DMS79 treated with DMSO at 0.1 percent for 48 hours (cell line): ENCODE results near the gene PNKP.

ENCODE experiments used
- DNase-seq: peaks from one replicate; lab custom pipeline; 2025; lab: John Stamatoyannopoulos, UW

PNKP gene

DNA sequence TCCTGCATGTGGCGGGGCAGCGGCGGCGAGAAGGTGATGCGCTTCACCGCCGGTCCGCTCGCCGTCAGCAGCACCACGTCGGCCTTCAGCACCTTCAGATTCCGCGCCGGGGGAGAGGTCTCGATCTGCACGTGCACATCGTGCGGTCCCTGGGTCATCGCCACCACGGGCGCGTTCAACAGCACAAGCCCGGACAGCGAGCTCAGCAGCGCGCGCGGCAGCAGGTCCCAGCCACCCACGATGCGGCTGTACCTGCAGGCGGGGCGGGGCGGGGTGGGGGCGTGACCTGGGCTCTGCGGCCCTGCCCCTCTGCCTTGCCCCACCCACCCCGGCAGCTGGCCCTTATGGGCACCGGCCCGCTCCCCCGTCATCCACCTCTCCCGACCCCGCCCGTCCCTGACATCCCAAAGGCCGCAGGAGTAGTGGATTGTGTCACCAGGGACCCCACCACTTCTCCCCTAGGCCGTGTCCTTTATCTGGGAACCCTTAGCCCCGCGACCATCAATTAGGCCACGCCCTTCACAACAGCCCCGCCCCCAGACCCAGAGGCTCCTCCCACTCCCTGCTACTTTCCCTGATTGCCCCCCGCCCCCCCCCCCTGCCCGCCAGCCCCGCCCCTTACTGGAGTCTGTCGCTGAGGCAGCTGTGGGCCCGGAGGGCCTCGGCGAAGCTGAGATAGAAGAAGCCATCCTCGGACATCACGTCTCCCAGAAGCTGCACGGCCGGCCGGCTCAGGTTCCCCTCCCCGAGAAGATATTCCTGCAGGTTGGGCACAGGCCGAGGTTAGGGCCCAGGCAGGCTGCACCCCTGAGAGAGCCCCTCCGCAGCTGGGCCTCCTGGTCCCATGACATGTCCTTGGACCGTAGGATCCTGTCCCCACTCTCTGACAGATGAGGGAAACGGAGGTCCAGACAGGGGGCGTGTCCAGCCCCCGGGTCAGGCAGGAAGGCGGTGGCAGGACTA is 23.3 kb upstream of the PNKP start:
- DNase-seq: no peak

DNA sequence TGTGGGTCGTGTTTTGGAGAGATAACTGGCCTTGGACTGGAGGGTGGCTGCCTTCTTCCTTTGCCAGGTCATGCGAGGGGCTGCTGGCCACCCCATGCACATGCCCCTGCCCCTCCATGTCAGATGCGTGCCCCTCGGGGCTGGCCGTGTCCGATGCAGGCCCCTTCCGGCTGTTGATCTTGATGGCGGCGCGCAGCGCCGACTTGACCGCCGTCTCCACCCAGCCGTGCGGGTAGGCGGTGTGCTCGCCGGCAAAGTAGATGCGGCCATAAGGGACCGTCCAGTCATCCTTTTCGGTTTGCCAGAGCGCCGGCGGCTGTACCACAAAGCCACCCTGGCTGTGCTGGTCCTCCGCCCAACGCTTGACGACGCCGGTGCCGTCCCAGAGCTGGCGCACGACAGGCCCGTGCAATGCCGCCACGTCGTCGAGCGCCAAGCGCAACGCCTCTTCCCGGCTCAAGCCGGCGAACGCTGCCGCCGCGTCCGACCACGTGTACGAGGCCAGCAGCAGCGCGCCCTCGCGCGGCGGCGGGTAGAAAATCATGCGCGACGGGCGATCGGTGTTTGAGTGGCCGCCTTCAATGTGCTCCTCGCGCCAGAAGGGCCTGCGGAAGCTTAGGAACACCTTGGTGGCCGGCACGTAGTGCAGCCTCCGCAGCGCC is 22.4 kb upstream of the PNKP start:
- no peak for DNase-seq

DNA sequence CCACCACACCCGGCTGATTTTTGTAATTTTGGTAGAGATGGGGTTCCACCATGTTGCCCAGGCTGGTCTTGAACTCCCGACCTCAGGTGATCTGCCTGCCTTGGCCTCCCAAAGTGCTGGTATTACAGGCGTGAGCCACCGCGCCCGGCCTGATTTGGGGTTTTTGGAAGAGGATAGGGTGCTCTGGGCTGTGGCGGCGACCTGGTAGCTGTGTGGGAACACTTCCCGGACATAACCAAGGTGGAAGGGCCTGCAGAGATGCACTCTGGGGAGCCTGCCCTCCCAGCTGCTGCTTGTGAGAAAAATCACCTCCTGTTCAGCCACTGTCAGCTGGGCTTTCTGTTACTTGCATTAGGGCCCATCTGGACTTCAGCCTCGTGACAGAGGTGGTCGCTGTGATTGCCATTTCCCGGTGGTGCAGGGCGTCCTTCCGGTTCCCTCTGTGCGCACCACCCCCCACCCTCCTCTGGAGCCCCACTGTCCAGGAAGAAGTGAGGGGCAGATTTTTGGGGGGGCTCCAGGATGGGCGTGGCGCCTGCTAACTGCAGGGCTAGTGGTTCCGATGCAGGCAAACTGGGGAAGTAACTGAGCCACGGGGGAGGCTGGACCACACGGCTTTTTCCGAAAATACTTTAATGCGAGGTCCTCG is 21.8 kb upstream of the PNKP start:
- DNase-seq: no peak

DNA sequence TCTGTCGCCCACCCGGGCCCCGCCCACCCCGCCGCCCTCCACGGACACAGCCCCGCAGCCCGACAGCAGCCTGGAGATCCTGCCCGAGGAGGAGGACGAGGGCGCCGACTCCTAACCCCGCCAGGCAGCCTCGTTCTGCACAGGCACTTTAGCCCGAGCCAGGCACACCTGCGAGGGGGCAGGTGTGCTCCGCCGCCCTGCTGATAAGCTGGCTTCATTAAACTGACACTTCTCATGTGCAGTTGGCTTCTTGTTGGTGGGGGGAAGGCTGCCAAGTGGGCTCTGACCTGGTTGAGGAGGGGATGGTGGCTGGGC is 21.1 kb upstream of the PNKP start:
- DNase-seq: peak; percentile 82

DNA sequence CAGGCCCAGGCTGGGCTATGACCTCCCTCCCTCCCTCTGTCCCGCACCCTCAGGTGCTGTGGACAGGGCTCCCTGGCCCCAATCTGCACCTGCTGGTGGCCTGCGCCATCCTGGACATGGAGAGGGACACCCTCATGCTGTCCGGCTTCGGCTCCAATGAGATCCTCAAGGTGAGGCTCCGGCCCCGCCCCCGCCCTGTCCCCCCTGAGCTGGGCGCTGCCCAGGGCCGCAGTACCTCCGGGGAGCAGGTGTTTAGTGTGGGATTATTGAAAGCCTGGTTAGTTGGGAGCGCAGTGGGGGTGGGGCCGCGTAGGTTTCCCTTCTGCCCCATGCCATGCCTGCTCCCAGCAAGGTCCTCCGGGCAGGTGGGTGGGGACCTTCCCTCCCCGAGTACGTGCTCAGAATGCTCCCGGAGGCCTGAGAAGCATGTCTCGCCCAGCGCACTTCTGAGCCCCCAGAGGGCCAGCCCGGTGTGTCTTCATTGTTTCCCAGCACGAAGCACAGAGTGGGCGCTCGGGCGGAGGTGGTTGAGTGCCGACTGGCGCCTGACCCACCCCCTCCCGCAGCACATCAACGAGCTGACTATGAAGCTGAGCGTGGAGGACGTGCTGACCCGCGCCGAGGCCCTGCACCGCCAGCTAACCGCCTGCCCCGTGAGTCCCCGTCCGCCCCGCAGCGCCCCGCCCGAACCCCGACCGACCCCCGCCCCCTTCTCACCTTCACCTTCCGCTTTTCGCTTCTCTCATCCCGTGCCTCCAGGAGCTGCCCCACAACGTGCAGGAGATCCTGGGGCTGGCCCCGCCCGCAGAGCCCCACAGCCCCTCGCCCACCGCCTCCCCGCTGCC is 20.5 kb upstream of the PNKP start:
- DNase-seq: peak; percentile 33

DNA sequence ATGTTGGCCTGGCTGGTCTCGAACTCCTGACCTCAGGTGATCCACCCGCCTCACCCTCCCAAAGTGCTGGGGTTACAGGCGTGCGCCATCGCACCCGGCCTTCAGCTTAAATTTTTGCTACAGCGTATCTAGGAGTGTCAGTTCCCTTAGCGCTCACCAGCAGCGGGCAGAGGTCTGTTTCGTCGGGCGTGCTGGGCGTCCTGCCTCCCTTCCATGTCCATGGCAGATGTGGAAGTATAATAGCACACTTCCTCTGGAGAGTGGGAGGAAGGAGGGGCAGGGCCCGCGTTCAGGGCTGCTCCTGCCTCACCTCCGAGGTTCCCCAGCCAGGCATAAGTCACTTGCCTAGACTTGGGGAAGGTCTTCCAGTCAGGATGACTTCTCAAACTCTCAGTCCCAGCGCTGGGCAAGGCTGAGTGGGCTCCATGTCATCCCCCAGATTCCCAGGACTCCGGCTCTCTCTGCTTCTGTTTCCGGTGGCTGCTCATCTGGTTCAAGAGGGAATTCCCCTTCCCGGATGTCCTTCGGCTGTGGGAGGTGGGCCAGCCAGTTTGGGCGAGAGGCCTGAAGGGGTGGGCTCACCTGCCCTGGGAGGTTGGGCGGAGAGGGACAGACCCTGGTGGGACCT is 19.8 kb upstream of the PNKP start:
- no peak for DNase-seq

DNA sequence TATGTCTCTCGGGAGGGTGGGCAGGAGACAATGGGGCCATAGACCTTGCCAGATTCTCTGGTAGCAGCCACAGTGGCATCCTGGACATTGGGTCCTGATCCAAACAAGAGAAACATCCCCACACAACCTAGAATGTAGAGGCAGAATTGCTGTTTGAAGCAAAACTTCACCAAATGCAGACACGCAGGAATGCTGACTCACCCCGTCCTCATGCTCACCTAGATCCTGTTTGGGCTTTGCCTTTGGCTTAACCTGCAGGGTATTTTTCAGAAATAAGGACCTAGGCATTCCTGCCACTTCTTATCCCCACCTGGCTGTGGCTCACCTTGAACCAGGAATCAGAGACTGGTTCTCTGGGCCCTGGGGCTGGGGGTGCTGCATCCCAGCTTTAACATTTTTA is 17.4 kb upstream of the PNKP start:
- DNase-seq: no peak

DNA sequence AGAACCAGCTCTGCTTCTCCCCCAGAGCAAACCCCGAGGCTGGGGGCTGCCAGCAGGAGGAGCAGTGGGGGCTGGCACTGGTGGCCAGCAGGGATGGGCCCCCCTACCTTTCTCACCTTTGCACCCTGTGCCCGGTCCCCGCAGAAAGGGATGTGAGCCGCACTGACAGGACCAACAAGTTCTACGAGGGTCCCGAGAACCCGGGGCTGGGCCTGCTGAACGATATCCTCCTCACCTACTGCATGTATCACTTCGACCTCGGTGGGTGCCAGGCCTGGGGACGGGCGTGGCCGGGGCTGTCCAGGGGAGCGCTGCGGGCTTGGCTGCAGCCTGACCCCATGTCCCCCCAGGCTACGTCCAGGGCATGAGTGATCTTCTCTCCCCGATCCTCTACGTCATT is 16.7 kb upstream of the PNKP start:
- no peak for DNase-seq

DNA sequence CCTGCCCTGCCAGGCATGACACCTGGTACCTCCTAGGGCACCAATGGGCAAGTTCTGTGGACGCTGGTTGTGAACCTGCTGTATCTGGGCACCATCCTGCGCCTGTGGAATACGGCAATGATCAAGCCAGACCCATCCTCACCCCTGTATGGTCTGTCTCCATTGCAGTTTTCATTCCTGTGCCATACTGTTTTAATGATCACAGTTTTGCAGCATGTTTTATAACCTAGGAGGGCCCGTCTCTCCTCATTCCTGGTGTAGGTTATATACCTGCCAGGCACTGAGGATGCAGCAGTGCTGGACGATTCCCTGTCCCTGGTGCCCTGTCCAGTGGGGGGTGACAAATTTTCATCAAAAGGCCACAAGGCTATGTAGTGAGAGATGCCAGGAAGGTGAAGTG is 15.7 kb upstream of the PNKP start:
- DNase-seq: no peak

DNA sequence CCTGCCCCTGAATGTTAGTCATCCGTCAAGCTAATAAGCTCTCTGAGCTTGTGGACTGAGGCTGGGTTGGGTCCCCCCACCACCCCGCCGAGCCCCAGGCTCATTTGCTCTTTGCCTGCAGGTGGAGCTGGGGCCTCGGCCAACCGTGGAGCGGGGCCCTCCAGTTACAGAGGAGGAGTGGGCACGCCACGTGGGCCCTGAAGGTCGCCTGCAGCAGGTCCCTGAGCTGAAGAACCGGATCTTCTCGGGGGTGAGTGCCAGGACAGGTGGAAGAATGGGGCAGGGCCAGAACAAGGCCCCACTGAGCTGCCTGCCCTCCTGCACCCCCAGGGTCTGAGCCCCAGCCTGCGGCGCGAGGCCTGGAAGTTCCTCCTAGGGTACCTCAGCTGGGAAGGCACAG is 15.3 kb upstream of the PNKP start:
- DNase-seq: no peak

DNA sequence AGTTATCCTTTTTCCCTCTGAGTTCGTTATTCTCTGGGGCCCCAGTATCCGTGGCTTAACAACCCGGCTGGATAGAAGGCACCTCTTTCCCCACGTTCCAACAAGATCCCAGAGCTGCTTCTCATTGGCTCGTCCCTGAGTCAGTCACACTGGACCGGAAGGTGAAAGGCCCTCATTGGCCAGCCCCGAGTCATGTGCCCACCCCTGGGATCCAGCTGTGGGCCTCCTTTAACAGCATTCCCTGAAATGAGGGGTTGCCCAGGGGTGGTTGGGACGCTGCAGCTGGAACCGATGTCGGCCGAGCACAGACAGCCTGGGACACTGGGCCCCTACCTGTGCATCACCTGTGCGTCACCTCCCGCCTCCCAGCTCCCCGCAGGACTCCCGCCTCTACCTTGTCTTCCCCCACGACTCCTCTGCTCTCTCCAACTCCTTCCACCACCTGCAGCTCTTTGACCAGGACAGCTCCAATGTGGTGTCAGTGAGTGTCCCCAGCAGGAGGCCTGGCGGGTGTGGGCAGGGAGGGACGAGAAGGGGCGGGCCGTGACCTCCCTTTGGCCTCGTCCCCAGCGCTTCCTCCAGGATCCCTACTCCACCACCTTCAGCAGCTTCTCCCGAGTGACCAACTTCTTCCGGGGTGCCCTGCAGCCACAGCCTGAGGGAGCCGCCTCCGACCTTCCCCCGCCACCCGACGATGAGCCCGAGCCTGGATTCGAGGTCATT is 14.5 kb upstream of the PNKP start:
- no peak for DNase-seq

DNA sequence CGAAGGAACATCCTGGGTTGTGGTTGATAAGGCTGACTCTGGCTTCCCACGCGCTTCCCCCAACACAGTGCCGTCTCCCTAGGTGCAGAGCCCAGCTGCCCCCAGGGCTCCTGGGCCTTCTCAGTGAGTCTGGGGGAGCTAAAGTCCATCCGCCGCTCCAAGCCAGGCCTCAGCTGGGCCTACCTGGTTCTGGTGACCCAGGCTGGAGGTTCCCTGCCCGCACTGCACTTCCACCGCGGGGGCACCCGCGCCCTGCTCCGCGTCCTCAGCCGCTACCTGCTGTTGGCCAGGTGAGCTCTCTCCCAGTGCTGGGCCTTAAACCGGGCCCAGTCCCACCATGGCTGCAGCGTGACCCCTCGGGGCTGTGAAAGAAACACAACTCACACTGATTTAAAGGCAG is 13.8 kb upstream of the PNKP start:
- no peak for DNase-seq

DNA sequence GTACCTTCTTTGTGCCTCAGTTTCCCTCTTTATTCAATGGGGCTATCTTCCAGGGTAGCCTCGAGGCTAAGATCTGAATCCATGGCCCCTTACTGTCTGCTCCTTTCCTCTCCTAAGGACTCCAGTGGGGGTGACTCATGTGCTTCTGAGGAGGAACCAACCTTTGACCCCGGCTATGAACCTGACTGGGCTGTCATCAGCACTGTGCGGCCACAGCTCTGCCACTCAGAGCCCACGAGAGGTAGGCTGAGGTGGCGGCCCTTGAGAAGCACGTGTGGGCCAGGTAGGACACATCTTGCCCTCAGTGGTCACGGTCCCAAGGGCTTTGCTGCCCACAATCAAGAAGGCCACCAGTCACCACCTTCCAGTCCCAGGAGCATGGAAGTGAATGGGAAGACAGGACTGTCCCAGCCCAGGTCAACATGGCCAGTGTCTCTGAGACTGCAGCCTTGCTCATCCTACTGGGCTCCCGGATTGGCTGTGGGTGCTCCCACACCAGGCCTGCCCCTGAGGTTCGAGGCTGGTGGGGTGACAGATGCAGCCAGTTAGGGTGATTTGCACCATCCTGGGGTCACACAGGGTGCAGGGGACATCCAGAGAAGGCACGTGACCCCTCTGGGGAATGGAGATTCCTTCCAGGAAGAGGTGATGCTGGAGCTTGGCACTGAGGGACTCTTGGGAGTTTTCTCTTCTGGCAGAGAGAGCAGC is 12.9 kb upstream of the PNKP start:
- DNase-seq: no peak

DNA sequence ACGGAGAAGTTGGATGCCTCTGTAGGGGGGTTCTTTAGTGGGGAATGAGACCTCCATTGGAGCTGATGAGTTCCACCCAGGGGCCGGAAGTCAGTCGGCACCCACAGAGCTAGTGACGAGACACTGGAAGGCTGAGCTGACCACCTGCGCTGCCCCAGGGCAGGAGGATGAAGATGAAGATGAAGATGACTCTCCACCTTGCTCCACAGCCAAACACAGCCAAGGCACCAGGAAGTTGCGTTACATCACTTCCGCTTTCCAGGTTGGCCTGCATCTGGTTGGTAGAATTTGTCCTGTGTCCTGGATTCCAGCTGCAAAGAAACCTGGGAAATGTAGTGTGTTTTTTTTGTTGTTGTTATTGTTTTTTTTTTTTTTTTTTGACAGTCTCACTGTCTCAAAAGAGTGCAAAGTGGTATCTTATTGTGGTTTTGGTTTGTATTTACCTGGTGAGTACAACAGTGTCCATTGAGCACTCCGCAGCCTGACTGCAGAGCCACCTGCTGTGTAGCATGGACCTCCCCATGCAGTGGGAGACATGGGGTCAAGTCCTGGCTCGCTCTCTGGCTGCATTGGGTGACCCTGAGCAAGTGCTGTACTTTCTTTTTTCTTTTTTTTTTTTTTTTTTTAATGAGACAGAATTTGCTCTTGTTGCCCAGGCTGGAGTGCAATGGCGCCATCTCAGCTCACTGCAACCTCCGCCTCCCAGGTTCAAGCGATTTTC is 12.0 kb upstream of the PNKP start:
- DNase-seq: no peak

DNA sequence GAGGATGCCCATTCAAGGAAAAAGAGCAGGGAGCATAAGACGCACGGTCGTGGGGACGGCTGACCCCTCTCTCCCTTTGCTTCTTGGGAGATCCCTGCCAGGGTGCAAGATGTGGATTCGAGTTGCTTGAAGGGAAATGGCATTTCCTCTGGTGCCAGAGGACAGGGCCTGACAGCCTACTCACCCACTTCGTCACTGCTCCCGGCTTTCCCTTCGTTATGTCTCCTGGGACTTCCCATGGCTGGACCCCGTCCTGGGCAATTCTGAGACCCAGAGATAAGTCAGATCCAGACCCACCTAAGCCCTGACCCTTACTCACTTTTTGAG is 11.3 kb upstream of the PNKP start:
- no peak for DNase-seq

DNA sequence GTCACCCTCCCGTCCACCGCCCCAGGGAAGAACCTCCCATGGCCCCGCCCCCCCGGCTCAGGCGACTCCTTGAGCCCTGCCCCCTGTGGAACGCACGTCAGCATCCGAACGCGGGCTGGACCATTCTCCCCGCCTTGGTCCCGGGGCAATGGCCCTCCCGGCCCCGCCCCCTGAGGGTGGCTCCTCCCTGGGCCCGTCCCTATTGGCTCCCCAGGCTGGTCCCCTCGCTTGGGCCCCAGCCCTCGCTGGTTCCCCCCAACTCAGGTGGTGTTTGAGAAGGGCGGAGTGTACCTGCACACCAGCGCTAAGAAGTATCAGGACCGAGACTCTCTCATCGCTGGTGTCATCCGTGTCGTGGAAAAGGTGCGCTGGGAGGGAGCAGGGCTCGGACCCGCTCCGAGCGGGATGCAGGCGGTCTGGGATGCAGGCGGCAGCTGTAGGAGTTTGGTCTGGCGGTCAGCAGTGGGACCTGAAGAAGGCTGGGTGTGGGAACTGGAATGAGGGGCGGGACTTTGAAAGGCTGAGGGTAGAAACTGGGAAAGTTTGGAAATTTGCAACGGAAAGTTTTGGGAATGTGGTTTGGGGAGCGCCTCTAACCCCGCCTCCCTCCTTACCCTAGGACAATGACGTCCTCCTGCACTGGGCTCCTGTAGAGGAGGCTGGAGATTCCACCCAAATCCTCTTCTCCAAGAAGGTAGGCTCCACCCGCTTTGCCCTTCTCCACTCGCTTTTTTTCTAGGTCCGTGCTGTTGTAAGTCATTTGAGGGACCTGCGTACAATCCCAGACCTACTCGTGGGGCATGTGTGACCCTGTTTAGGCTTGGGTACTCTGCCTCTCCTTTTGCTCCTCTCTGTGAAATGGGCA is 10.7 kb upstream of the PNKP start:
- DNase-seq: peak; percentile 95

DNA sequence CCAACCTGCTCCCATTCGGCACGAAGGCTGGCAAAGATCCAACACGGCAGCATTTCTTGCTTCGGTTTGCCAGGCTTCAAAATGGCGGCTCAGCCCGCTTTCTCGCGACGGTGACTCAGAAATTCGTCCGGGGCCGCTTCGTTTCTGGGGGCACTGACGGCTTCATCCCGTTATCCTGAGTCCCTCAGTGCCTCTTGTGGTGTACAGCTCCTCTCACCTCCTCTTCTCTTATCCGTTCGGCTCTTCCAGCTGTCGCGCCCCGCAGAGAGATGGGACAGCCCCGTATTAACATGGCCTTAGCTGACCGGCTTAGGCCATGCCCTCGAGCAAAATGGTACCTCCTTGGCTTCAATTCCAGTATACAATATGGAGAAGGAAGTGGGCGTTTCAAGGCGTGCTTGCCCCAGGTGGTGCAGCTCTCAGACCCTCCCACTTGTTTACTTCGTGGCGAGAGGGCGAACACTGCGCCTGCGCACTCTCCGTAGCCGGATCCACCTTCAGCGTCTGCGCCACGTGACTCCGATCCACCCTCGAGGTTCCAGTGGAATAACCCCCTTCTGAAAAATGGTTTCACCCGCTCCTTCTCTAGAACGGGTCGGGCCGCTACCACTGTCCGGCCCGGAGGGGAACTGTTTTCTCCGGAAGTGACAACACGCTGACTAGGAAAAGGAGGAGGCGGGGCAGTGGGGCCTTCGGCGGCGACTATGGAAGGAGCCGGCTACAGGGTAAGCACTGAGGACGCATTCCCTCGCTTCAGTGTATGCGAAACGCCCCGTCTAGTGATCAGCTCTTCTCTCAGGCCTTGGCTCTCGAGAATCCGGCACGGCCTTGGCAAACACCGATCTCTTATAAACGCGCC is 9.9 kb upstream of the PNKP start, which contains the start of the genes AKT1S1 and TBC1D17:
Gene AKT1S1 (minus strand): TSS at position 336 of the 859 bp plus-strand sequence. CDS start 4,060 bp downstream, outside the sequence.
Gene TBC1D17 (plus strand): TSS at position 683 of the 859 bp plus-strand sequence. CDS start 22 bp downstream, at position 705.
- peak; percentile 99 for DNase-seq
